DND-41 (cell line): ENCODE measurements around the gene TMCC2.

Experiments
- ATAC-seq: fragments of 200-7000 bp; cut with Tn5 transposase; 3 replicates; pipeline ENCODE4 v1.9.1; 2021; ENCODE audit warnings: low read depth; ENCODE audit not compliant: insufficient read depth
- DNase-seq: peaks from one replicate; pipeline ENCODE4 v3.0.0-alpha.2; 2020
- H2AFZ ChIP-seq: 2 replicates; pipeline ENCODE4 v1.6.0; 2012; ENCODE audit warnings: low read depth, low read length
- H3K27ac ChIP-seq: 2 replicates; pipeline ENCODE4 v1.5.1; 2012; ENCODE audit warnings: low read length, inconsistent platforms
- H3K27me3 ChIP-seq: fragments of 200-600 bp; sonication (generic); 2 replicates; pipeline ENCODE4 v1.6.0; 2012; ENCODE audit warnings: low read length, mild to moderate bottlenecking, inconsistent platforms; ENCODE audit not compliant: insufficient read depth, poor library complexity
- H3K36me3 ChIP-seq: 2 replicates; pipeline ENCODE4 v1.5.1; 2012; ENCODE audit warnings: low read length, inconsistent platforms; ENCODE audit not compliant: insufficient read depth
- H3K4me1 ChIP-seq: 2 replicates; pipeline ENCODE4 v1.5.1; 2012; ENCODE audit warnings: mild to moderate bottlenecking, low read length; ENCODE audit not compliant: insufficient read depth
- H3K4me2 ChIP-seq: 2 replicates; pipeline ENCODE4 v1.6.0; 2012; ENCODE audit warnings: mild to moderate bottlenecking, moderate library complexity, low read length, inconsistent platforms; ENCODE audit not compliant: insufficient read depth
- H3K4me3 ChIP-seq, 2 experiments: fragments of 200-600 bp in 1 of 2; shearing (Covaris generic) in 1 of 2; 2 replicates each; pipeline ENCODE4 v1.5.1; 2012 to 2016; ENCODE audit warnings: inconsistent platforms in 2 of 2, low read length in 2 of 2, mild to moderate bottlenecking in 2 of 2, low read depth in 1 of 2, moderate library complexity in 1 of 2
- H3K79me2 ChIP-seq: 2 replicates; pipeline ENCODE4 v1.6.0; 2012; ENCODE audit warnings: low read length, inconsistent platforms; ENCODE audit not compliant: insufficient read depth
- H3K9ac ChIP-seq: 2 replicates; pipeline ENCODE4 v1.6.0; 2012; ENCODE audit warnings: low read depth, mild to moderate bottlenecking, inconsistent platforms, low read length, moderate library complexity
- H3K9me3 ChIP-seq: 2 replicates; pipeline ENCODE4 v1.5.1; 2012; ENCODE audit warnings: low read length, moderate library complexity, mild to moderate bottlenecking, inconsistent platforms; ENCODE audit not compliant: insufficient read depth, severe bottlenecking
- H4K20me1 ChIP-seq: 2 replicates; pipeline ENCODE4 v1.6.0; 2012; ENCODE audit warnings: low read length; ENCODE audit not compliant: insufficient read depth
- EZH2 ChIP-seq: IDR thresholded peaks from 3 replicates; pipeline ENCODE4 v1.6.1; 2012; ENCODE audit warnings: borderline replicate concordance, low read depth, mild to moderate bottlenecking, moderate library complexity, low read length, inconsistent platforms; ENCODE audit not compliant: severe bottlenecking
- TF ChIP-seq, protein P1 (sequence below): IDR thresholded peaks from 2 replicates; pipeline ENCODE4 v1.5.1; 2012; ENCODE audit warnings: borderline replicate concordance, low read length, moderate library complexity, mild to moderate bottlenecking; ENCODE audit not compliant: poor library complexity, severe bottlenecking; ENCODE audit errors: extremely low read depth

The TMCC2 gene

DNA sequence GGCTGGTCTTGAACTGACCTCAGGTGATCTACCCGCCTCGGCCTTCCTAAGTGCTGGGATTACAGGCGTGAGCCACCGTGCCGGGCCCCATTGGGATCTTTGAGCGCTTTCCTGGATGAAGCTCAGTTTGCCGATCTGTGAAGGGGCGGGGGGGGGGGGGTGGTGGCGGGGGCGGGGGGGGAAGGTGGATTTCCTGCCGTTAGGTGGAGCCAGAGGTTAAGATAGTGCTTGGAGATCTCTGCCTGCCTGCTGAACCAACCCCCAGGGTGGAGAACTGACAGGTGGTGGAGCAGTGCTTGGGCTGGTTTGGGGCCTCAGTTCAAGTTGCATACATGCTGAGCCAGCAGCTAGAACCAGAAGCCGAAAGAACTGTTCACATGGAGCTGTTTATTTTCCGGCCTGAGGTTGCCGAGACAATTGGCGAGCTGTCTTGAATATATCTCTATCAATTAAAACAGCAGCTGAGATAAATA is 1.7 kb downstream of the TMCC2 start:
- Histone ChIP-seq H3K4me1 (peaks cover 33% of the 10 kb centered on the region), H3K79me2 (no peaks in the 10 kb centered on the region), H3K27me3 (peaks cover 12% of the 10 kb centered on the region), H3K27ac (no peak overlapping the region), H3K4me3 (no peak overlapping the region), H3K4me2 (peak overlapping the region; percentile 82; the same call in 1 of the 2 replicates), H2AFZ (no peak overlapping the region), H3K9me3 (no peaks in the 10 kb centered on the region), H4K20me1 (peaks cover 6% of the 10 kb centered on the region), H3K36me3 (no peaks in the 10 kb centered on the region), H3K9ac (no peak overlapping the region)
- DNase-seq, result peak; percentile 64
- ATAC-seq, result peak; percentile 54
- TF ChIP-seq, protein P1, sequence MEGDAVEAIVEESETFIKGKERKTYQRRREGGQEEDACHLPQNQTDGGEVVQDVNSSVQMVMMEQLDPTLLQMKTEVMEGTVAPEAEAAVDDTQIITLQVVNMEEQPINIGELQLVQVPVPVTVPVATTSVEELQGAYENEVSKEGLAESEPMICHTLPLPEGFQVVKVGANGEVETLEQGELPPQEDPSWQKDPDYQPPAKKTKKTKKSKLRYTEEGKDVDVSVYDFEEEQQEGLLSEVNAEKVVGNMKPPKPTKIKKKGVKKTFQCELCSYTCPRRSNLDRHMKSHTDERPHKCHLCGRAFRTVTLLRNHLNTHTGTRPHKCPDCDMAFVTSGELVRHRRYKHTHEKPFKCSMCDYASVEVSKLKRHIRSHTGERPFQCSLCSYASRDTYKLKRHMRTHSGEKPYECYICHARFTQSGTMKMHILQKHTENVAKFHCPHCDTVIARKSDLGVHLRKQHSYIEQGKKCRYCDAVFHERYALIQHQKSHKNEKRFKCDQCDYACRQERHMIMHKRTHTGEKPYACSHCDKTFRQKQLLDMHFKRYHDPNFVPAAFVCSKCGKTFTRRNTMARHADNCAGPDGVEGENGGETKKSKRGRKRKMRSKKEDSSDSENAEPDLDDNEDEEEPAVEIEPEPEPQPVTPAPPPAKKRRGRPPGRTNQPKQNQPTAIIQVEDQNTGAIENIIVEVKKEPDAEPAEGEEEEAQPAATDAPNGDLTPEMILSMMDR, result peak; percentile 50
- TF ChIP-seq EZH2, result no peak

DNA sequence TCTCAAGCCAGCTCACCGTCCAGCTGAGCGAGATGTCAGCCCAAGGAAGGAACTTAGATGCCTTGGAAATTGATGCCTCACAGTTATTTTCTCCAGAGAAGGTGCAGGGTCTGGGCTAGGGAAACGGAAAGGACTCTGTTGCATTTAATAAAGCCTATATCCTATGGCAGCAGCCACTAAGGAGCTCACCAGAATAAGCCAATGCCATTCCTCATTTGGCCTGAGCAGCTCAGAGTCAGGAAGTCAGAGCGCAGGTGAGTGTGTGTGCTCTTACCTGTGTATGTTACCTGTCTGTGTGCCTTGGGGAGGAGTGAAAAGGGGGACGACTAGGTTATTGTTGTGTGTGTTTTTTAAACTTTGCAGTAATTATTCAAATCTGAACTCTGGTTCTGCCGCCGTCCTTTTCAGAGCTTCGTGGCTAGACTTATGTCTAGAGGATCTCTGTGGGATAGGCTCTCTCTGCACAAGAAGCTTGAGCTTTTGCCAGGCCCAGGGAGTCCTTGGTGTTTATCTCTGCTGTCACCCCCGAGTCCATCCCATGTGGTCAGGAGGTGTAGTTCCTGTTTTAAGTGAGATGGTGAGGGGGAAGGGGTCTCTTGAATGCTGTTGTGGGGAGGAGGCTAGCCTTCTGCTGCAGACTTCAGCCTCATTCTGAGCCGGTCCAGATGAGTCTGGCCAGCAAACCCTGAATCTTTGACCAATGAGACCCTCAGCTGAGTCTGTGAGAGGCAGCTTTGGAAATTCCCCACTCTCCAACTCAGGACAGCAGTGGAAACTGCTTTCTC is 2.4 kb downstream of the TMCC2 start:
- no peaks in the 10 kb centered on the region for H3K9me3 ChIP-seq
- no peaks in the 10 kb centered on the region for H3K36me3 ChIP-seq
- H3K79me2 ChIP-seq, result no peaks in the 10 kb centered on the region
- H3K4me1 ChIP-seq, result peaks cover 33% of the 10 kb centered on the region
- H3K27me3 ChIP-seq, result peaks cover 12% of the 10 kb centered on the region
- H3K4me3 ChIP-seq, result no peak overlapping the region
- TF ChIP-seq, protein P1, result no peak
- TF ChIP-seq EZH2, result no peak
- no peak overlapping the region for H3K27ac ChIP-seq
- no peak overlapping the region for H2AFZ ChIP-seq
- H3K4me2 ChIP-seq, result peak overlapping the region; percentile 29
- DNase-seq, result no peak
- ATAC-seq, result no peak
- no peak overlapping the region for H3K9ac ChIP-seq
- peaks cover 6% of the 10 kb centered on the region for H4K20me1 ChIP-seq

DNA sequence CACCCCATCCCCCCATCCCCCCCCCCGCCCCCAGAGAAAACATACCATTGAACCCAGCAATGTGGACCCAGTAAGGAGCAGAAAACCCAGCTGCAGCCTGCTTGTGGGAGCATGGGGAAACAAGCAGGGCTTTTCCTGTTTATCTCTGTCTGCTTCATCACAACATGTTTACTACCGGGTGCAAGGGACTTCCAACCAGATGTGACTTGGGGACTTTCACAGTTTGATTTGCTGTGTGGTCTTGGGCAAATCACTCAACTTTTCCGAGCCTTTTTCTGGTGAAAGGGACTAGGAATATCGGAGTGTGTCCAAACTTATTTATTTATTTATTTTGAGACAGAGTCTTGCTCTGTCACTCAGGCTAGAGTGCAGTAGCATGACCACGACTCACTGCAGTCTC is 3.2 kb downstream of the TMCC2 start:
- Histone ChIP-seq H4K20me1 (peaks cover 6% of the 10 kb centered on the region), H3K79me2 (no peaks in the 10 kb centered on the region), H3K9ac (no peak overlapping the region), H2AFZ (no peak overlapping the region), H3K9me3 (no peaks in the 10 kb centered on the region), H3K27ac (no peak overlapping the region), H3K4me2 (no peak overlapping the region), H3K4me3 (no peak overlapping the region), H3K36me3 (no peaks in the 10 kb centered on the region), H3K27me3 (peaks cover 6% of the 10 kb centered on the region), H3K4me1 (peaks cover 33% of the 10 kb centered on the region)
- DNase-seq (no peak), ATAC-seq (no peak)
- TF ChIP-seq EZH2, result no peak
- TF ChIP-seq, protein P1, result no peak
